ENCODE results near the gene TIAM1.

TIAM1 gene

DNA sequence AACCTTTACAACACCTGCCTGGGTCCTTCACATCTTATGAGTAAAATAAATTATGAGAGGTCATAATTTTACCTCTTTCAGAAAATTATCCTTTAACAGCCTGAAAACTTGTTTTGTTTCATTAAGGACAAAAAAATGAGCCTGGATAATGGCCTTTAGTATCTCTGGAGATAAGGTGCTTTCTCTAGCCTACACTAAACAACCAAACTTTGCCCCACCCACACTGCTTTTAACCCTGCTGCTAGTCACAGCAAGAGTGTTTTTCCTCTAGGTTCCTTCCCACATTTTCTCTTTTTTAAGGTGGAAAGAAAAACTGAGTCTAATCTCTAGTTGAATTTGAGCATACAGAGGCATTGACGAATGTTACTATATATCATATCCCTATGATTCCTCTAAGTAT is 204.0 kb downstream of the TIAM1 start:
- no peak for TF ChIP-seq CTCF (IDR thresholded peaks at IDR 0.05; ENCODE audit: low read depth, low read length)
- no peak overlapping the region for H3K4me3 ChIP-seq (ENCODE audit: low read depth, low read length)

DNA sequence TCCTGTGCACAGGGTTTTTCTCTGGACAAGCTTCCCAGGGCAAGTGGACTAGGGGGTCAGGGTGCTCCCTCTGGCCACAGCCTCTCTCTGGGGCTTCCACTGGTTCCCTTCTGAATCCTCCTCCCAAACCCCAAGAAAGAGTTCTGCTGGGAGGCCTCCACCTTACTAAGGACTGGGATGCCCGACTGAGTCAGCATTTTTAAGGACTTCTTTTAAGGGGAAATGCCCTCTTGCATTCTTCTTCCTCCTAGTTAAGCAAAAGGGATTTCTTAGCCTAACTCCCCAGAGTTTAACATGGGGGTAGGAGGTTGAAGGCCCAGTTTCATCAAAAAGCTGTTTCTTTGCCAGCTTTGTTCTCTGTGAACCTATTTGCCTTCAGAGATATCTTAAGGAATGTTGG is 206.1 kb downstream of the TIAM1 start:
- H3K4me3 ChIP-seq (ENCODE audit: low read depth, low read length): no peak overlapping the region
- TF ChIP-seq CTCF (IDR thresholded peaks at IDR 0.05; ENCODE audit: low read depth, low read length): no peak

GRCh38 chr21:31136891-31137290 is 207.2 kb downstream of the TIAM1 start:
- no peak for TF ChIP-seq CTCF (IDR thresholded peaks at IDR 0.05; ENCODE audit: low read depth, low read length)
- no peak overlapping the region for H3K4me3 ChIP-seq (ENCODE audit: low read depth, low read length)

DNA sequence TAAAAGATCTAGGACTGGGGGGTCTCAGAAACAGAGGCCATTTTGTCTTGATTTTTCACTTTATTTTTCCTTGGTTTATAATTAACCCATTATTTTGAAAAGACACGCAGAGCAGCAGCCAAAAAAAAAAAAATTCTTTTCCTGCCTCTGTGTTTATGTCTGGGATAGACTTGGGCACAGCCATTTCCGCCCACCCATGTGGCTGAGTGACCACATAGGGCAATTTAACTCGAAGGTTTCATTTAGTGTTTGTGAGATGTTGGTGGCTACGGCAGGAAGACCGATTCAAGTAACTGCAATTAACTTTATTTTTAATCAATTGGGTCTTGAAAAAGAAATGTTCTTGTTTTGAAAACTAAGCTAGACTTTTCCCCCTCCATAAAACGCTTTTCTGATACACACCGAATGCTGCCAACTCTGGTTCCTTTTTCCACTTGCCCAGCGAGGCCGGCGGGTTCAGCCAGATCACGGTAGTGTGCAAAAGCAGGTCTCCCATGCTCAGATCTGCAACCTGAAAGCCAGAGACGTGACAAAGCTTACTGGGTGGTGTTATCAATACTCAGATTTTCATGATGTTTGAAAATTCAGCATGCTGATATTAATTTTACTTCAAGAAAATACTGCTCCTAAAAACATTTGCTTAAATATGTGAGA is 208.4 kb downstream of the TIAM1 start:
- no peak for TF ChIP-seq CTCF (IDR thresholded peaks at IDR 0.05; ENCODE audit: low read depth, low read length)
- H3K4me3 ChIP-seq (ENCODE audit: low read depth, low read length): no peak overlapping the region

GRCh38 chr21:31133243-31133830 is 210.7 kb downstream of the TIAM1 start:
- no peak for TF ChIP-seq CTCF (IDR thresholded peaks at IDR 0.05; ENCODE audit: low read depth, low read length)

DNA sequence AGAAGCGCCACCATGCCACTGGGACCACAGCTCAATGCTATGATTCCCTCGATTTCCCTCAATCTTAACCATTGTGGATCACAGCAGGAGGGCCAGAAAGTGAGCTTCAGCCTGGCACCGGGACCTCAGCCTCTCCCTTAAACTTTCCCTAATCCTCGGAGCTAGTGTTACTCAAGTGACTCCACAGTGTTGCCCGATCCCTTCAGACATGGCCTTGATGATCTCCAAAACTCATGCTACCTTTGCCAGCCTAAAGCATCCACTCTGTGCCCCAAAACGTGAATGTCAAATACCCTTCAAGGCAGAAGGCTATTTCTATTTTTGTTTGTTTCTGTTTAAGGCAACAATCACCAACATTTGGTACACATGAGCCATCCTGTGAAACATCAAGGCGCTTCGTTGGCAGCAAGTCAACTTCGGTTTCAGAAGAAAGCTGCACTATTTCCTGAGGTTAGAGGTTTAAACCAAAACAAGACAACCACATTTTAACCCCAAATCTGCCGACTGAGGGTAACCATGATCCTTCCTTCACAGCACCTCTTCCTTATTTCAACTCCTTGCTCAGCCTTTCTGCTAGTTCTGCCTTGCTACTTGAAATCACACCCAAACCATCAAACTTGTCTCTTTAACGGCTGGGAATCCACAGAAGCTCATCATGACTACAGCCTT is 211.4 kb downstream of the TIAM1 start:
- no peak overlapping the region for H3K4me3 ChIP-seq (ENCODE audit: low read depth, low read length)

More at GRCh38 chr21:31133243-31133830, 210.7 kb downstream of the TIAM1 start:
- H3K4me3 ChIP-seq (ENCODE audit: low read depth, low read length): no peak overlapping the region

More for the DNA sequence above, 211.4 kb downstream of the TIAM1 start:
- TF ChIP-seq CTCF (IDR thresholded peaks at IDR 0.05; ENCODE audit: low read depth, low read length): no peak

Measured in WI38 (cell line).